Natural killer cell (primary cell): Measurements from ENCODE around the gene ACTR3C. TPM values are rescaled to one million over a fixed set of nuclear protein-coding genes. Genes with fewer than 3 reads are reported as not detected.

ENCODE experiments used
- ATAC-seq, 3 donors: fragments of 150-1000 bp in 2 of 3; fragments of 200-7000 bp in 1 of 3; cut with Tn5 transposase; 1 replicate in 1 of 3; 2 replicates in 2 of 3; pipeline ENCODE4 v1.10.0; 2021; ENCODE audit warnings: mild to moderate bottlenecking in 2 of 3, moderate library complexity in 2 of 3
- DNase-seq, 2 donors: peaks; one replicate each; pipeline versions ENCODE4 v3.0.0 to v3.0.0-alpha.2; 2013 to 2021; ENCODE audit warnings: mixed read lengths in 1 of 2
- H3K27ac ChIP-seq: one replicate; pipeline ENCODE4 v1.5.1; 2013; ENCODE audit warnings: mild to moderate bottlenecking, low read length
- H3K27me3 ChIP-seq: one replicate; pipeline ENCODE4 v1.6.1; 2013; ENCODE audit warnings: low read length; ENCODE audit not compliant: control insufficient read depth, insufficient read depth
- H3K36me3 ChIP-seq: one replicate; pipeline ENCODE4 v1.6.1; 2013; ENCODE audit warnings: low read length; ENCODE audit not compliant: control insufficient read depth, insufficient read depth
- H3K4me1 ChIP-seq: one replicate; pipeline ENCODE4 v1.6.1; 2013; ENCODE audit warnings: low read length; ENCODE audit not compliant: control insufficient read depth, insufficient read depth
- H3K4me3 ChIP-seq: one replicate; pipeline ENCODE4 v1.5.1; 2013; ENCODE audit warnings: low read length
- H3K9me3 ChIP-seq: one replicate; pipeline ENCODE4 v1.6.1; 2013; ENCODE audit warnings: low read length; ENCODE audit not compliant: control insufficient read depth, insufficient read depth
- H3K27ac Mint-ChIP-seq, 2 donors: one replicate each; pipeline ENCODE4 v1.8.0; 2022; ENCODE audit warnings: mild to moderate bottlenecking in 2 of 2, mixed read lengths in 2 of 2, moderate library complexity in 1 of 2
- H3K27me3 Mint-ChIP-seq, 2 donors: one replicate each; pipeline ENCODE4 v1.8.0; 2022; ENCODE audit warnings: low read depth in 2 of 2, mixed read lengths in 2 of 2
- H3K36me3 Mint-ChIP-seq: one replicate; pipeline ENCODE4 v1.8.0; 2022; ENCODE audit warnings: mixed read lengths
- H3K4me1 Mint-ChIP-seq, 2 donors: one replicate each; pipeline ENCODE4 v1.8.0; 2022; ENCODE audit warnings: mixed read lengths in 2 of 2
- H3K4me3 Mint-ChIP-seq: one replicate; pipeline ENCODE4 v1.8.0; 2022; ENCODE audit warnings: mild to moderate bottlenecking, moderate library complexity, mixed read lengths
- H3K9me3 Mint-ChIP-seq, 2 donors: one replicate each; pipeline ENCODE4 v1.8.0; 2022; ENCODE audit warnings: mixed read lengths in 2 of 2
- CTCF ChIP-seq: fragments of 200-600 bp; IDR thresholded peaks from one replicate; pipeline ENCODE4 v1.8.0; 2022; ENCODE audit warnings: antibody characterized with exemption
- WGBS: methylation state at CpG from one replicate; pipeline ENCODE4 v1.1.7; 2013; ENCODE audit warnings: missing lambda C conversion rate; ENCODE audit not compliant: insufficient coverage; 5-methylcytosine and 5-hydroxymethylcytosine counted together
- intact Hi-C: fragments of 100-400 bp; cut with micrococcal nuclease; formaldehyde crosslinking; loops from one replicate; pipeline ENCODE4 v1.14.2; 2022
- total RNA-seq, 4 donors: library from RNA; stranded (reverse); fragments of 120-200 nt in 1 of 4; gene quantifications; one replicate each; pipeline versions ENCODE4 v1.2.3 to v1.2.4, GENCODE V29; 2013 to 2022

ACTR3C gene
- 1 to 10 TPM; 5.1 to 8.3 (median 7.2) TPM for total RNA-seq
- total RNA-seq (2013) = 19.1 TPM

- H3K9me3 ChIP-seq = no peaks in the 10 kb centered on the region
- Mint-ChIP-seq H3K36me3 (peaks cover under 1% of the 10 kb centered on the region), H3K4me3 (peak within 1 kb of the TSS; percentile 96), H3K4me1 (peaks cover 30 to 34% of the 10 kb centered on the region in 2 donors), H3K27me3 (no peaks in the 10 kb centered on the region), H3K9me3 (no peaks in the 10 kb centered on the region), H3K27ac (peak within 1 kb of the TSS; percentile 93 to 94)
- peaks cover 25% of the 10 kb centered on the region for H3K4me1 ChIP-seq
- WGBS = 4% methylated on average over 82 of the region's 82 CpGs
- DNase-seq (peak; percentile 44 to 79), ATAC-seq (peak; percentile 68 to 69 (median 69))
- H3K4me3 ChIP-seq = peak within 1 kb of the TSS; percentile 88
- H3K27me3 ChIP-seq = no peaks in the 10 kb centered on the region
- peak; percentile 19 for TF ChIP-seq CTCF
- peak within 1 kb of the TSS; percentile 94 for H3K27ac ChIP-seq
- intact Hi-C loops = no loop called here
- peaks cover 17% of the 10 kb centered on the region for H3K36me3 ChIP-seq
Observed at GRCh38 chr7:150322833-150323681, at the start of gene ACTR3C, which contains the start of gene LRRC61. ACTR3C (minus strand) TSS chr7:150323545; CDS start chr7:150295296, 28,249 bp downstream. LRRC61 (plus strand) TSS chr7:150323355; CDS start chr7:150336862, 13,507 bp downstream.

GRCh38 chr7:150372271-150373048 is 49.1 kb upstream of the ACTR3C start:
- Histone ChIP-seq H3K27ac (no peak overlapping the region), H3K4me3 (no peak overlapping the region), H3K4me1 (peaks cover 39% of the 10 kb centered on the region), H3K36me3 (peaks cover 20% of the 10 kb centered on the region), H3K27me3 (no peaks in the 10 kb centered on the region), H3K9me3 (no peaks in the 10 kb centered on the region)
- H3K36me3 Mint-ChIP-seq = no peaks in the 10 kb centered on the region
- WGBS = 97% methylated on average over 79 of the region's 79 CpGs
- no peak for TF ChIP-seq CTCF
- no peak for DNase-seq
- H3K27ac Mint-ChIP-seq = no peak overlapping the region
- intact Hi-C loops = no loop called here
- no peaks in the 10 kb centered on the region for H3K9me3 Mint-ChIP-seq
- no peaks in the 10 kb centered on the region for H3K27me3 Mint-ChIP-seq
- ATAC-seq = no peak
- no peak overlapping the region for H3K4me3 Mint-ChIP-seq
- peaks cover 15 to 46% of the 10 kb centered on the region in 2 donors for H3K4me1 Mint-ChIP-seq

GRCh38 chr7:150371996-150372270 is 48.6 kb upstream of the ACTR3C start:
- Histone ChIP-seq H3K36me3 (peaks cover 20% of the 10 kb centered on the region), H3K27me3 (no peaks in the 10 kb centered on the region), H3K4me1 (peaks cover 38% of the 10 kb centered on the region), H3K27ac (no peak overlapping the region), H3K4me3 (no peak overlapping the region), H3K9me3 (no peaks in the 10 kb centered on the region)
- intact Hi-C loops = no loop called here
- ATAC-seq = no peak
- no peak for DNase-seq
- WGBS = 96% methylated on average over 30 of the region's 30 CpGs
- peaks cover 13 to 45% of the 10 kb centered on the region in 2 donors for H3K4me1 Mint-ChIP-seq
- no peak for TF ChIP-seq CTCF
- H3K36me3 Mint-ChIP-seq = no peaks in the 10 kb centered on the region
- no peak overlapping the region for H3K4me3 Mint-ChIP-seq
- H3K27ac Mint-ChIP-seq = no peak overlapping the region
- H3K27me3 Mint-ChIP-seq = no peaks in the 10 kb centered on the region
- H3K9me3 Mint-ChIP-seq = no peaks in the 10 kb centered on the region
